BE2C (cell line): ENCODE measurements around the gene FAM118B.
"Not testable (repeated sequence)": the region's sequence is repeated elsewhere in the genome, so short reads cannot be mapped to it uniquely, and the experiment has no call there.

Source experiments
- DNase-seq: peaks from one replicate; pipeline ENCODE4 v3.0.0-alpha.2; 2020
- H3K27me3 ChIP-seq: fragments of 250-450 bp; sonication (Bioruptor Pico); 2 replicates; pipeline ENCODE4 v1.5.1; 2020; ENCODE audit warnings: mild to moderate bottlenecking
- H3K36me3 ChIP-seq: fragments of 250-450 bp; sonication (Bioruptor Pico); 2 replicates; pipeline ENCODE4 v1.5.1; 2020; ENCODE audit warnings: mild to moderate bottlenecking
- H3K4me1 ChIP-seq: fragments of 250-450 bp; sonication (Bioruptor Pico); 2 replicates; pipeline ENCODE4 v1.5.1; 2020
- H3K4me3 ChIP-seq: 2 replicates; pipeline ENCODE4 v1.5.1; 2011; ENCODE audit warnings: low read depth, low read length
- H3K9me3 ChIP-seq: fragments of 250-450 bp; sonication (Bioruptor Pico); 2 replicates; pipeline ENCODE4 v1.5.1; 2020
- CTCF ChIP-seq: IDR thresholded peaks from 2 replicates; pipeline ENCODE4 v1.5.1; 2012; ENCODE audit warnings: mild to moderate bottlenecking, low read depth, low read length

The FAM118B gene

GRCh38 chr11:126305699-126306098 lies 94.1 kb downstream of the FAM118B start:
- Histone ChIP-seq H3K9me3 (no peaks in the 10 kb centered on the region), H3K4me3 (no peak overlapping the region), H3K4me1 (no peaks in the 10 kb centered on the region), H3K36me3 (peaks cover 11% of the 10 kb centered on the region), H3K27me3 (no peaks in the 10 kb centered on the region)
- no peak for DNase-seq
- no peak for TF ChIP-seq CTCF

- Histone ChIP-seq H3K27me3 (no peaks in the 10 kb centered on the region), H3K36me3 (peaks cover 1% of the 10 kb centered on the region; the same call in 1 of the 2 replicates), H3K4me3 (no peak overlapping the region), H3K9me3 (no peaks in the 10 kb centered on the region), H3K4me1 (no peaks in the 10 kb centered on the region)
- peak; percentile 58 for TF ChIP-seq CTCF
- DNase-seq, result peak; percentile 60
Observed at GRCh38 chr11:126307706-126308105, 96.1 kb downstream of the FAM118B start.

- Histone ChIP-seq H3K9me3 (no peaks in the 10 kb centered on the region), H3K36me3 (no peaks in the 10 kb centered on the region), H3K27me3 (no peaks in the 10 kb centered on the region), H3K4me3 (no peak overlapping the region), H3K4me1 (no peaks in the 10 kb centered on the region)
- no peak for TF ChIP-seq CTCF
- no peak for DNase-seq
Observed at GRCh38 chr11:126308271-126308671, 96.7 kb downstream of the FAM118B start.

- DNase-seq, H3K4me3 ChIP-seq, H3K36me3 ChIP-seq, H3K27me3 ChIP-seq, H3K9me3 ChIP-seq, H3K4me1 ChIP-seq: not testable (repeated sequence)
Observed at GRCh38 chr11:126308771-126309170, 97.2 kb downstream of the FAM118B start.

GRCh38 chr11:126310200-126310991 lies 98.8 kb downstream of the FAM118B start:
- Histone ChIP-seq H3K4me3 (no peak overlapping the region), H3K36me3 (peaks cover 3% of the 10 kb centered on the region; the same call in 1 of the 2 replicates), H3K27me3 (no peaks in the 10 kb centered on the region), H3K9me3 (no peaks in the 10 kb centered on the region), H3K4me1 (no peaks in the 10 kb centered on the region)
- TF ChIP-seq CTCF, result peak; percentile 77
- peak; percentile 74 for DNase-seq

- Histone ChIP-seq H3K4me1 (no peaks in the 10 kb centered on the region), H3K36me3 (peaks cover 3% of the 10 kb centered on the region; the same call in 1 of the 2 replicates), H3K9me3 (no peaks in the 10 kb centered on the region), H3K27me3 (no peaks in the 10 kb centered on the region), H3K4me3 (no peak overlapping the region)
- TF ChIP-seq CTCF, result no peak
- no peak for DNase-seq
Observed at GRCh38 chr11:126310992-126311310, 99.4 kb downstream of the FAM118B start.
